GM11168 (cell line): Measurements from ENCODE around the gene ST14.
"Not testable (repeated sequence)": the region's sequence is repeated elsewhere in the genome, so short reads cannot be mapped to it uniquely, and the experiment has no call there.

Source experiments
- in situ Hi-C: fragments of 300-500 bp; cut with MboI; formaldehyde crosslinking; loops from one replicate; pipeline ENCODE4 v1.12.0; 2022; ENCODE audit warnings: low sequenced_read_pairs; ENCODE audit not compliant: unreplicated experiment

Gene ST14

GRCh38 chr11:130161441-130162145 is 2.0 kb downstream of the ST14 start:
- in situ Hi-C loops, result no loop called here

GRCh38 chr11:130162733-130163132 is 3.2 kb downstream of the ST14 start:
- in situ Hi-C loops, result no loop called here

DNA sequence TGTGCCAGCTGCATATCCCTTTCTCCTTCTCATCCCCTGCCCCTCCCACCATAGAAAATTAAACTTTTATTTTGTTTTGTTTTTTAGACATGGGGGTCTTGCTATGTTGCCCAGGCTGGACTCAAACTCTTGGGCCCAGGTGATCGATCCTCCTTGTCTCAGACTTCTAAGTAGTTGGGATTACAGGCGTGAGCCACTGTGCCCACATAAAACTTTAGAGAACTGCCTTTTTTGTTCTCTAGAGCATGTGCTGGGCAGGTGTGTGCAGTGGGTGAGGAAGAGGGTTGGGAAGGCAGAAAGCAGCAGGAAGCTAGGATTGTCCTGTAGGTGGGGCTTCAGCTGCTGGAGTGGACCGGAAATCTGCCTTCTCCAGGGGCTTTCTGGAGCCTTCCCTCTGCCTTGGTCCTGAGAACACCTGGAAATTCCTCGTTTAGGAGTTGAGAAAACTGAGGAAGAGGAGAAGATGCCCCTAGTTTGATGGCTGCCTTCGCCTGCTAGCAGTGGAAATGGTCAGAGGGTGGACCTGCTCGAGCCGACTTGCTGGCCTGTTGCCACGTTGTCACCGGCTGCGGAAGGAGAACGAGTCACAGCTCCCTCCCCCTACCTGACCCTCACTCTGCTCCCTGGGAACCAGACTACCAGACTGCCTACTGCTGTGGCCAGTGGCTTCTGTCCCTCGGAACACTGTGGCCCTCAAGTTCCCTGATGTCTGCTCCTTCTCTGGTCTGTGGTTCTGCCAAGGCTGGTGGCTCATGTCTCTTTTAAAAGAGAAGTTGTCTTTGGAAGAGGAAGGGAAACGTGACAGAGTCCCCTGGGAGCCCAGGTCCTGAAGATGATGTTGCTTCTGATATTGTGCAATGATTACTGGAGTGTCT is 4.0 kb downstream of the ST14 start:
- in situ Hi-C loops, result no loop called here

- in situ Hi-C loops, result no loop called here
Measured at GRCh38 chr11:130164221-130164570, 4.6 kb downstream of the ST14 start.

DNA sequence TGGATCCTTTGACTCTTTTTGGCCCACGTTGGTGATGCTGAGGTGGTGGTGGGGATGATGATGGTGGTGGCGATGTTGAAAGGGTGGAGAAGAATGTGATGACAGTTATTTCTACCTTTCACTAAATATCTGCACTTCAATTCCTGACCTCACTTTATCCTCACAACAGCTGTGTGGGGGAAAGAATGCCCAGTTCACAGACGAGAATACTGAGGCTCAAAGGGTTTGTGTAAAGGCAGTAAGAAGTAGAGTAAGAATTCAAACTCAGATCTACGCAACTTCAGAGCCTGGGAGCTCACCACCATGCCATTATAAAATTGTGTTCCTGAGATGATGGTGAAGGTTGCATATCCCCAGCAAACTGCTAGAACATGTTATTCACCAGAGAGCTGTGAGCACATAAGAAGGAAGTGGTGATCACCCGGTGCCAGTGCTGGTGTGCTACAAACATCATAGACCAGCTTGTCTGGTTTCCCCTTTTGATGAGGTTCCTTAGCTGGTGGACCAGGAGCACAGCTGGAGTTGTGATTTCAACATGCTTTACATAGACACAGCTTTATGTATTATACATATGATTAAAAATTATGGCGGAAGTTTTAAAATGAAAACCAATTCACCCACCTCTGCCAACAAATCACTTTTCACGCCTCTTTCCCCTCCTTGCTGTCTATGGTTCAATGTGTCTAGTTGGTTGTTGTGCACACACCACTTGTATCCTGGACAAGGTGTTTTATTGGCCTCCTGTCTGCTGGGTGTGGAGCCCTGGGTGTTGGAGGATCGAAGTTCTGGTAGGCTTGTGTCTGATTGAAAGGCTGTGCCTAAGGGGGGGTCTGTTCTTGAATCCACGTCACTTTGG is 6.2 kb downstream of the ST14 start:
- in situ Hi-C loops, result no loop called here

DNA sequence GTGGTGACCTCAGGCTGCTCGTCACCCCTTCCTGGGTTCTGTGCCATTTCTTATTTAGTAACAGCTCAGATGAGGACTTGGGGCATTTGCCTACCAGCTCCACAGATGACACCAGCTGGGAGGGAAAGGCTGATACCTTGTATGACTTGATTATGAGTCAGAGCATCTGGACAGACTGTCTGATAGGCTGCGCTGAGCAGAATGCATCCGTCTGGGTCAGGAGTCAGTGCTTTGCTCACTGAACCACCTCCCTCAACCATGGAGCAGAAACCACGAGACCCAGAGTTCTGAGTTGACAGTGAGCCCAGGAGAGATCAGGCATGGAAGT is 6.8 kb downstream of the ST14 start:
- in situ Hi-C loops, result no loop called here

GRCh38 chr11:130167146-130167545 is 7.6 kb downstream of the ST14 start:
- in situ Hi-C loops, result no loop called here

DNA sequence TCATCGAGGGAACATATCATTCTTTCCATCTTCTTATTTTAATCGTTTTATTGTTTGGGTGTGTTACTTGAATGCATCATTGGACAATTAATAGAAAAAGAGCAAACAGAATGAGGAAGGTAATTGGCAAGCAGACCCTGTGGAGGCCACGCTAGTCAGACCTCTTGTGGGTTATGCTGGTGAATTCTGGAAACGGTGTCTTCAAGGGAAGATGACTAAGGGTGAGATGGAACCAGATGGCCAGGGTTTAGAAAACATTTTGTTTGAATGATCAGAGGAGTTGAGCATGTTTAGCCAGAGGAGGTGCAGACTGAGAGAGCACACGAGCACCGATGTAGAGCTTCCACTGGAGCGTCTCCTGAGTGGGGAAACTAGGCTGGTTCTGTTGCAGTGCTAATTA is 8.5 kb downstream of the ST14 start:
- in situ Hi-C loops, result no loop called here

- in situ Hi-C loops, result no loop called here
Measured at GRCh38 chr11:130170345-130170744, 10.8 kb downstream of the ST14 start.

DNA sequence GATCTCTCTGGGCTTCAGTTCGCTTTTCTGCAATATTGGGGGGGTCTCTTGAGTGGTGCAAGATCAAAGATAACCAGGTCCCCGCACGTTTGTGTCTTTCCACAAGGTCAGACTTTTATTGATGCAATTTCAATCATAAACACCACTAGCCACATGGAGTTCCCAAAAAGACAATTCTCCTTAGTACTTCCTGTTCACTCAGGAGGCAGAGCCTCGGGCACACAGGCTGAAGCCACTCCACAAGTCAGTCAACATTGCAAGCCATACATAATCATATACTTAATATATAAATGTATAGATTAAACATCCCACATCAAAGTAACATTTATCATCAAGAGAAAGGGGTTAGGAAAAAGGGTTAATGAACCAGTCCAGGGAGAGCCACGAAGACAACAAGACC is 12.0 kb downstream of the ST14 start:
- in situ Hi-C loops, result no loop called here

DNA sequence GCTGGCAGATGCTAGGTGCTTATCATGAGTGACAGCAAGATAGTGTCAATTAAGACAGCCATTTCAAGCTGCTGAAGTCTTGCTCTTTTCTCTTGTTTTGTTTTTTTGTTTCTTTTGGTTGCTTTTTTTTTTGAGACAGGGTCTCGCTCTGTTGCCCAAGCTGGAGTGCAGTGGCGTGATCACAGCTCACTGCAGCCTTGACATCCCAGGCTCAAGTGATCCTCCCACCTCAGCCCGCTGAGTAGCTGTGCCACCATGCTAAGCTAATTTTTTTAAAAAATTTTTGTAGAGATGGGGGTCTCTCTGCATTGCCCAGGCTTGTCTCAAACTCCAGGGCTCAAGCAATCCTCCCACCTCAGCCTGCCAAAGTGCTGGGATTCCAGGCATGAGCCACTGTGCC is 12.4 kb downstream of the ST14 start:
- in situ Hi-C loops, result not testable (repeated sequence)

DNA sequence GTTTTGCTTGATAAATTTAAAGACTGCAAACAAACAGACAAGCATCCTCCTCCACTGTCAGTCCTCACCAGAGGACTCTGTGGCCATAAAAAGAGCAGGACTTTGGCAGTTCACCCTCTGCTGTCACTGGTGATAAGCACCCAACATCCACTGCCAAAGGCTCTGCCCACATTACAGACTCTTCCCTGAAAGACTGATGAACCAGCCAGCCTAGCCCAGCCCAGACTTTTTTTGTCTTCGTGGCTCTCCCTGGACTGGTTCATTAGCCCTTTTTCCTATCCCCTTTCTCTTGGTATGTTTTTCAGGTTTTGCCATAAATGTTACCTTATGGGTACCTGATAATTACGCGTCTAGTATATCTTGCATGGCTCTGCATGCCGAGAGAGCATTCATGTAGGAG is 15.1 kb downstream of the ST14 start:
- in situ Hi-C loops, result no loop called here

DNA sequence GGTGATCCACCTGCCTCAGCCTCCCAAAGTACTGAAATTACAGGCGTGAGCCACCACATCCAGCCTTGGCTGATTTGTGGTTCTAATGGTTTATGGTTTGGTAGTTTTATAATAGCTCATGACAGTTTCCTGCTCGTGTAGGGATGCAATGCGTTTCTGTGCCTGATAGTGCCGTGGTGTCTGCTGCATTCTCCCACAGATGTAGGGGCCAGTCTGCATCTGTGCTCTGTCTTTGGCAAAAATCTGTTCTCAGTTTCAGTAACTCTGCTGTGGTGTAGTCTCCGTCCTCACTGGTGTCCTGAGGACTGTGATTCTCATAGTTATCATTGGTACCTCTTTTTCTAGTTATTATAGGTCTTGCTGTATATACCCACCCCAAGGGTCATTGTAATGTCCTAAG is 16.3 kb downstream of the ST14 start:
- in situ Hi-C loops, result no loop called here

GRCh38 chr11:130177782-130178181 is 18.2 kb downstream of the ST14 start:
- in situ Hi-C loops, result no loop called here

DNA sequence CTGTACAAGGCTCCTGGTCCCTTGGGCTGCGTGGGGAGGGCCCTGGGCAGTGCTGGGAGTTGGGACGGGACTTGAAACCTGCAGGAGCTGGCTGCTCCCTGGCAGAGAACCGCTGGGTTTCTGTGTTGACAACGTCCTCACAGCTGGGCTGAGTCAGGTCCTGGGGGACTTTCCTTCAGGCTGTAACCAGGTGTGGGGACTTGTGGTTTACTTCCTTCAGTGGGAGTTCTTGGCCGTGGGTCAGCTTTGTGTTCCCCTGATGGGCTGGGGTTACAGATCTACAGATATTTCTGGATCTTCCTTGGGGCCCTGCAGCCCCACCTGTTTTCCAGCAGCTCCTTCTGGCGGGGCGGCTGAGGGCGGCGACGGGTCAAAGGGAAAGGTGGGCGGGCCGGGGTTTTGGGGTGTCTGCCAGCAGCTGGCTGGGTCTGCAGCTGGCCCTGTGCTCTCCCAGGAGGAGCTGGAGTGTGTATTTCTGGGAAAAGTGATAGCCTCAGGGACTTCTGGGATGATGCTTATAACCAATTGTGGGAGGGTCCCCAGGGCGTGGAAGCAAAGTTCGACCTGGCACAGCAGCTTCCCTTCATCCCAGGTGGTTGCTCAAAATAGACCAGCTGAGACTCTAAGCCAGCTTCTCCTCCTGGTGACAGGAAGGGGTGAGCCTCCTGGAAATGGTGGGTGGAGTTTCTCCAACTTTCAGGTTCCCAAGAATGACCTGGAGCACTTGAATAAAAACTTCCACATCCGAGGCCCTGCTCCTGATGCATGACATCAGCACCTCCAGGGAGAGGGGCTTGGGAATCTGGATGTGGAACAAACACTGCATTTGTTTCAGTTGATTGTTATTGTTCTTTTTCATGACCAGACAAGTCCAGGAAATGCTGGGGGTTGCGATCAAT is 19.1 kb downstream of the ST14 start:
- in situ Hi-C loops, result no loop called here

DNA sequence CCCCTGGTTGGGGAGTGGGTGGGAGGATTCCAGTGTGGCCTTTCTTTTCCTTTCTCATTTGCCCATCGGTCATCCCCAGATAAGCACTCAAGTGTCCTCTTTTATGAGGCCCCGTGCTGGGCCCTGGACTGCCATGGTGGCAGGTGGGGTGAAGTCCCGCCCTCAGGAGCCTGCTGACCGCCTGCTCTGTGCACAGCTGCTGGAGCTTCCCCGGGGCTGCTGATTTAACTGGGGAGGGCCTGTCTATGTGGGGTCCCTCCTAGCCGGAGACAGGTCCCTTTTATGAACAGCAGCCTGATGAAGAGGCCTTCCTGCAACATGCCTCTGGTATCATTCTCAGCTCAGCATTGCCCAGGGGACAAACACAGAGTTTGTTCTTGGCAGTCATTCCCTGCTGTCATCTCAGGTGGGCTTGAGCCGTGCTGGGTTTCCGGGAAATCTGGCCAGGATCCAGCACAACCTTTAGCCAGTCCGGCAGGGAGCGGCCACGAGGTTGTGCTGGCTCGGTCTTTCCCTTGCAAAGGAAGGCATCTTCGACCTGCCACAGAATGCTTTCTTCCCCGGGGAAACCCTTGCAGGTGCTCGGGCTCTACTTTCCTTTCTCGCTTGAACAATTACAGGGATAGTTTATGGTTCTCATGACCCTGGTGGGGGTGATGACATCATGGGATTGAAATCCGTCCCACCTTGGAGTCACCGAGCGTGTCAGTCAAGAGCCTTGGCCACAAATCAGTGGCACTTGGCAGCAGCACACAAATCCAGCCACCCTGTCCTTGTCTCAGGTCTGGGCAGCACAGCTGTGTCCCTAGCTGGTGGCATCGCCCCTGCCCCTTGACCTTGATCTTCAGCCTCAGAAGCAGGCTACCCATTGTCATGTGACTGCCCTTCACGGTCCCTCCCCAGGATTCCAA is 20.1 kb downstream of the ST14 start:
- in situ Hi-C loops, result no loop called here

- in situ Hi-C loops, result no loop called here
Measured at GRCh38 chr11:130180491-130180890, 20.9 kb downstream of the ST14 start.

DNA sequence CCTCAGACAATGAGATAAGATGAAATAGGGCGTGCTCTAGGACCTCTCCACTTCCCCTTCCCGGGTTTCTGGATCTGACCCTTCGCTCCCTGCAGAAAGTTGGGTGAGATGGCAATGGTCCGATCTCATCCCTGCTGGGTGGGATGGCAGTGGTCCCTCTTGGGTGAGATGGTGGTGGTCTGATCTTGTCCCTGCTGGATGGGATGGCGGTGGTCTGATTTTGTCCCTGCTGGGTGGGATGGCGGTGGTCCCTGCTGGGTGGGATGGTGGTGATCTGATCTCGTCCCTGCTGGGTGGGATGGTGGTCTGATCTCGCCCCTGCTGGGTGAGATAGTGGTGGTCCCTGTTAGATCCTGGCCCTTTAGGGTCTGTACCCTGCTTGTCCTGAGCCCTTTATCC is 21.3 kb downstream of the ST14 start:
- in situ Hi-C loops, result no loop called here
